NCI-H526 (cell line): ENCODE results near the gene PIK3C3.
"Not testable (repeated sequence)": the region's sequence is repeated elsewhere in the genome, so short reads cannot be mapped to it uniquely, and the experiment has no call there.

Experiments
- DNase-seq, 2 experiments: peaks; one replicate each; lab custom pipeline; 2025; lab: John Stamatoyannopoulos, UW

Gene PIK3C3

GRCh38 chr18:42024131-42024530 is 69.1 kb downstream of the PIK3C3 start:
- DNase-seq, result no peak

DNA sequence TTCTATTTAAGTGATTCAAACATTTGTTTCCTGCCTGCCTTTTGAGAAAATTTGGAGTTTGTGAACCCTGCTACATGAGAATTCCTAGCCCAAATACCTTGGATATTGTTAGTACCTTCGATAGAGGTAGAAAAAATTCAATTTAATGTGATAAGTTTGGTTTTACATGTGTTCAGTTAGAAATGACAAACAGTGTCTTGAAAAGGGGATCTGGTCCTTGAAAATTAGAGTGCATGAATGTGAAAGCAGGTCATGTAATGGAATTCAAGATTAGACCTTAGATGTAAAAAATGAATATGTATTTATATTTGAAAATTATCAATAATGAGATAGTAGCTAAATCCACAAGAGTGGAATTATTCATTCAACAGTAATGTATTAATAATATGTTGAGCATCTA is 70.5 kb downstream of the PIK3C3 start:
- DNase-seq, result no peak

- DNase-seq, result no peak
Observed at GRCh38 chr18:42025974-42026625, 71.1 kb downstream of the PIK3C3 start.

DNA sequence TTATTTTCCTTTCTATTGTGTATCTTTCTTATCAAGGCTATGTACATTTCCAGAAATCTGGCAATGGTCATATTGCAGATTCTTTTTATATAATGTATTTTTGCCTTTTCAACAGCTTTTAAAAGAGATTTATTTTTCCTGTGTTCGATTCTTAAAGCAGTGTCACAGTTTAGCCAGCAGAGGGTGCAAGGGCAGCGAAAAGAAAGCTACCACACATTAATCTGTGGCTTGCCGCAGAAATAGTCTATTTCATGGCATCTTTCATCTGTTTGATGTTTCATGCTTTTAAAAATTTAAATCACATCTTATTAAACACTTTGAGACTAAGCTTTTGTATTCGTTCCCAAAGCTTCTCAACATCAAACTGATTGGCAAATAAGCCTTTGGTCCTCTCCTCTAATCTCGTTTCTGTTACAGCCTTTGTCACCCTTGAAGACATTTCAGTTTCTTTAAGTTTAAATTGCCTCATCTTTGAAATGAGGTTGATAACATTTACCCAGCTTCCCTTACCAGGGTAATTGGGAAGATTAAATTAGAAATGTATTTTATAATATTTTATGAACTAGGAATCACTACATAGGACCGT is 73.3 kb downstream of the PIK3C3 start:
- DNase-seq, result peak in 1 of 2 experiments; percentile 25

GRCh38 chr18:42029092-42029491 is 74.1 kb downstream of the PIK3C3 start:
- DNase-seq, result no peak

DNA sequence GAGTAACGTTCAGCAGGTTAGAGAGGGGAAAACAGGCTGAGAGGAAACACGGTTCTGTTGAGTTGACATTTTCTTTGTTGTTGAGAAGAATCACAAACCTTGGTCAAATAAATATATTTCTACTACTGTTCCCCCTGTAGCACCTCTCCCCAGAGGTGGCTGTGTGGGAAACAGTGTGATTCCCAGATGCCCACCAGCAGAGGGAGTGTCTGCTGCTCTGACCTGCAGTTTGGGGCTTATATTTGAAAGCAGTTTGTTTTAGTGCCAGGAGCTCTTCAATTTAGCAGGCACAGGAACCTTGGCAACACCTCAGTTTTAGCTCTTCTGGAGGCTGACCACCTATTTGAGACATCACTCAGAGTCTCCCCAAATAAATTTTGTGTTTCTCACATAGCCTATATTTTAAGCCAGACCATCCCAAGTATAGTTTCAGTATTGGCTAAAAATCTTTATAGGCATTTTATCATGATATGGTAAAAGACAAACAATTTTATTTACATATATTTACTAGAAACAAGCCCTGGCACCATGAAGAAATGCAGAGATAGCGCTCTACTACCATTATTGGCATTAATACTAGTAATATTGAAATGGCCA is 75.7 kb downstream of the PIK3C3 start:
- peak in 1 of 2 experiments; percentile 27 for DNase-seq

DNA sequence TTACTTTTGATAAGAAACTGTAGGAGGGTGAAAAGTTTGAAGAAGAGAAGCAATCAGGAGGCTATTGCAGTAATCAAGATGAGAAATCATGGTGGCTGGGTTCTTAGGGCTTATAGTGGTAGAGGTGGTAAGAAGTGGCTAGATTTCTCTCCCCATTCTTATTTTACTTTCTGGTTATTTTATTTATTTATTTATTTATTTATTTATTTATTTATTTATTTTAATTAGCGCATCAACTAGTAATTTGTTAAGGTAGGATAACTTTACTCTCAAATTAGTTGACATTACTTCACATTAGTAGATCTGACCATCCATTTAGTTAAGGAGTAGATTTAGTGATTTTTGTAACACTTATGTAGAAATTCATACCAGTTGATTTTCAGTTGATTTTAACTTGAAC is 77.4 kb downstream of the PIK3C3 start:
- DNase-seq, result no peak

- no peak for DNase-seq
Observed at GRCh38 chr18:42033137-42033810, 78.2 kb downstream of the PIK3C3 start.

GRCh38 chr18:42038936-42039335 is 83.9 kb downstream of the PIK3C3 start:
- no peak for DNase-seq

- peak; percentile 4 to 39 for DNase-seq
Observed at GRCh38 chr18:42039396-42039795, 84.4 kb downstream of the PIK3C3 start.

DNA sequence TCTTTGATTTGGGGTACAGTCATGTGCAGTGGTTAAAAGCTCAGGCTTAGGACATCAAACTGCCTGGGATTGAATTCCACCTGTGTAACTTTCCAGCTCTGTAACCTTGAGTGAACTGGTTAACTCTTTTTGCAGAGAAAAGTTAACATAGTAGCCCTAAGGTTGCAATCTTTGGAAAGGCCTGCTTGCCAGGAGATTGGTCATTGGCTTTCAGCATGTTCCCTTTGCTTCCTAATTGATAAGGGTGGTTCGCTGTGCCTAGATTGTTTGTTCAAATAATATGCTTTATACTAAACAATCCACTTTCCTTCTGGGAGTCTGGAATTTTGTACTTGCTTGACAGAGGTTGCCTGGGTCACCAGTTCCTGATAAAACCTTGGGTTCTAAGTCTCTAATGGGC is 86.8 kb downstream of the PIK3C3 start:
- no peak for DNase-seq

- no peak for DNase-seq
Observed at GRCh38 chr18:42045346-42045745, 90.3 kb downstream of the PIK3C3 start.

DNA sequence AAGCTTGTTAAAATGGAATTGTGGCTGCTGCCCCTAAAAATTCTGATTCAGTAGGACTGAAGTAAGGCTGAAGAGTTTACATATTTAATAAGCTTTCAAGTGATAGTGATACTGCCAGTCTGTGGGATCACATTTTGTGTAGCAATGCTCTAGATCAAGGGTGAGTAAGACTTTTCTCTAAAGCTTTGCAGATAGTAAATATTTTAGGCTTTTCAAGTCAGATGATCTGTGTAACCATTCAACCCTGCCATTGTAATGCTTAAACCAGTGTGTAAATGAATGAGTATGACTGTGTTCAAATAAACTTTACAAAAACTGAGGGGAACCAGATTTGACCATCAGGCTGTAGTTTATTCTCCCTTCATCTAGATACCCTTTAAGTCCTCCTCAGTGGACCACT is 92.7 kb downstream of the PIK3C3 start:
- no peak for DNase-seq

- no peak for DNase-seq
Observed at GRCh38 chr18:42048158-42048557, 93.1 kb downstream of the PIK3C3 start.

DNA sequence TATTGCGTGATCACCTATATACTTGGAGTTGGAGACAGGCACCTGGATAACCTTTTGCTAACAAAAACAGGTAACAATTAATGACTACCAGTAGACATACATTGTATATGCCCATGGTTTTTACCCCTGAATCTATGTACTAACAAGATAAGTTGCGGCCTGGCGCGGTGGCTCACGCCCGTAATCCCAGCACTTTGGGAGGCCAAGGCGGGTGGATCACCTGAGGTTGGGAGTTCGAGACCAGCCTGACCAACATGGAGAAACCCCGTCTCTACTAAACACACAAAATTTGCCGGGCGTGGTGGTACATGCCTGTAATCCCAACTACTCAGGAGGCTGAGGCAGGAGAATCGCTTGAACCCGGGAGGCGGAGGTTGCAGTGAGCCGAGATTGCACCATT is 94.5 kb downstream of the PIK3C3 start:
- DNase-seq, result not testable (repeated sequence)

DNA sequence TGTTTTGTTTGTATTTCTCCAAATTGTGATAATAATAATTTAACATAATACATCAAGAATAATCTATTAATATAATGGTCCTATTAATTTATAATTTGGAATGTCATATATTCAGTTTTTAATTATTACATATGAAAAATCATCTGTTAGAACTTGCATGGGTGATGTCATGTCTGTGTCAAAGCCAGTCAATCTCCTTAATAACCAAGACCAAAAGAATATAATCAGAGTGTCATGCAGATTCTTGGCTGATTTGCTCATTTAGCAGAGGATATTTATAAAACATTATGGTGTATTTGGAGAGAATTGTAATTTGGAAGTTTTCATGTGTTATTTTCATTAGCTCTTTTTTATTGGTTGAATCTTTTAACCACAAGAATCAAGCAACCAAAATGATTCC is 96.4 kb downstream of the PIK3C3 start:
- DNase-seq, result no peak

DNA sequence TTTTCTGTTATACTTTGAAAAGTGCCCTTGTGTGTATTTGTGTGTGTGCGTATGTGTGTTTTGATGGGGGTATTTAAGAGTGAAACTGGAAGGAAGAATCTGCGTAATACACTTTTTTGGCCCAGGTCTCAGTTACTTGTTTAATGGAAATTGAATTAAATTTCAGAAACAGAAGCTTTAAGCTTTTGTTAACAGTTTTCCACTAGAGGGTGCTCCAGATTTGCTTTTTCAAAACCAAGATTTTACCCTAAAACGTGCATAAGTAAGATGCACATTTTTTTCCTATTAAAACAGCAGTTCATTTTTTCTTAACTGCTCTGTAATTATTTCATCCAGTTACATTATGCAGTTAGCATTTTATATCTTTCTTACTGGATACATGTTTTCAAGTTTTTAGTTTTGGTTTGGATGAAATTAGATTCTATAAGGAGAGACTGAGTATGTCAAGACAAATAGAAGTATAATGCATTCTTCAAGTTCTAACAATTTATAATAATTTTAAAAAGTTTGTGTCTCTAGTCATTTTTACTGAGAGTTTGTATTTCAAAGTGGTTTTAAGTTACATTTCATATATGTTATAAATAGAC is 97.2 kb downstream of the PIK3C3 start:
- no peak for DNase-seq

- peak; percentile 6 to 20 for DNase-seq
Observed at GRCh38 chr18:42053188-42053781, 98.3 kb downstream of the PIK3C3 start.

GRCh38 chr18:42064109-42064508 is 109.1 kb downstream of the PIK3C3 start:
- no peak for DNase-seq

DNA sequence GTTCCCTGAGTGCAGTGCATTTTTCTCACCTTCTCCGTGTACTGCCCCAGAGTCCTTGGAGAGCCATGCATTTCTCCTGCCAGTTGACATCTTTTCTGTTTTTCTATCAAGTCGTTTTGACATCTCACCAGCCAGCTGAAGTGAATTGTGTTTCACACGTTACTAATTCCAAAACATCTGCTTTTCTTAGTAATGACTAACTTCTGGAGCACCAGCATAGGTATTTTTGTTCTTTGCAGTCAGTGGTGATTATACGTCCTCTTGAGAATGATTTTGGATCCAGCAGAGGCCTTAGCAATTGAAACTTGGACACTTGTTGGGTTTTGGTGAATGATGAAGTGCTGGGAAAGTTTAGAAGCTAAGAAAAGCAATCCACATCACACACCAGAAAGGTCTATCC is 112.5 kb downstream of the PIK3C3 start:
- DNase-seq, result no peak

GRCh38 chr18:42068030-42068429 is 113.0 kb downstream of the PIK3C3 start:
- DNase-seq, result no peak

DNA sequence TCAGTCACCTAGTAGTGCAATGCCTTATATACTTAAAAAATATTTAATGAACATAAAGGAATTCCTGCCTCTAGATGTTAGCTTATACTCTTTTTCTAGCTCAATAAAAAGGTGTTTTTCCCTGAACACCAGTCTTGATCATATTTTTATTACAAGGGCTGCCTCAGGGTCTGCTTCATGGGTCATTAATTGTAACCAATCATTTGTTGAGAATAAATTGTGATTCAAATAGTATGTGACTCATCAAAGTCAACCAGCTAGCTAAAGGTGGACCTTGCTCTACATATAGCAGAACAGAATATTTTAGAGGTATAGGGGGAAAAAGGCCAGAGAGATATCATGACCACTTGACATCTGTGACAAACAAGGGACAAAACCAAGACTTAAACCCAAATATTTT is 114.0 kb downstream of the PIK3C3 start:
- no peak for DNase-seq
